IPS DF 6.9 (cell line): Measurements from ENCODE around the gene SPIN1.

Experiments used
- DNase-seq: peaks from one replicate; pipeline ENCODE4 v3.0.0-alpha.2; 2013; ENCODE audit warnings: low read depth, low spot score
- H3K27ac ChIP-seq: one replicate; pipeline ENCODE4 v1.5.1; 2013; ENCODE audit warnings: low read length, control low read depth
- H3K27me3 ChIP-seq: 2 replicates; pipeline ENCODE4 v1.6.1; 2013; ENCODE audit warnings: mild to moderate bottlenecking, low read length; ENCODE audit not compliant: control insufficient read depth, insufficient read depth
- H3K36me3 ChIP-seq: 2 replicates; pipeline ENCODE4 v1.6.1; 2013; ENCODE audit warnings: low read length; ENCODE audit not compliant: control insufficient read depth, insufficient read depth
- H3K4me1 ChIP-seq: 2 replicates; pipeline ENCODE4 v1.6.1; 2013; ENCODE audit warnings: low read length; ENCODE audit not compliant: control insufficient read depth, insufficient read depth
- H3K4me3 ChIP-seq: 2 replicates; pipeline ENCODE4 v1.5.1; 2013; ENCODE audit warnings: mild to moderate bottlenecking, low read length
- H3K9me3 ChIP-seq: 2 replicates; pipeline ENCODE4 v1.6.1; 2013; ENCODE audit warnings: low read length, inconsistent platforms; ENCODE audit not compliant: control insufficient read depth, insufficient read depth
- WGBS: extraction: QIAGEN DNeasy Blood & Tissue Kit; methylation state at CpG from one replicate; pipeline ENCODE4 v1.1.7; 2013; ENCODE audit warnings: mixed read lengths, missing lambda C conversion rate; ENCODE audit not compliant: insufficient read length, insufficient coverage; 5-methylcytosine and 5-hydroxymethylcytosine counted together

Gene SPIN1

GRCh38 chr9:88406051-88406450, 17.8 kb downstream of the SPIN1 start:
- DNase-seq: no peak
- no CpG with 5 or more reads among the region's 7 CpGs for WGBS
- Histone ChIP-seq H3K4me3 (no peak overlapping the region), H3K27ac (no peak overlapping the region), H3K27me3 (no peaks in the 10 kb centered on the region), H3K4me1 (no peaks in the 10 kb centered on the region), H3K36me3 (no peaks in the 10 kb centered on the region), H3K9me3 (no peaks in the 10 kb centered on the region)

GRCh38 chr9:88411471-88411870, 23.2 kb downstream of the SPIN1 start:
- no peak for DNase-seq
- Histone ChIP-seq H3K4me1 (no peaks in the 10 kb centered on the region), H3K36me3 (no peaks in the 10 kb centered on the region), H3K9me3 (no peaks in the 10 kb centered on the region; the same call in 1 of the 2 replicates), H3K27me3 (no peaks in the 10 kb centered on the region), H3K4me3 (no peak overlapping the region), H3K27ac (no peak overlapping the region)
- no CpG with 5 or more reads among the region's 4 CpGs for WGBS

- peaks cover 3% of the 10 kb centered on the region; the same call in 1 of the 2 replicates for H3K36me3 ChIP-seq
- no peak overlapping the region for H3K4me3 ChIP-seq
- H3K27me3 ChIP-seq: no peaks in the 10 kb centered on the region
- WGBS: no CpG with 5 or more reads among the region's 2 CpGs
- DNase-seq: no peak
- no peaks in the 10 kb centered on the region for H3K4me1 ChIP-seq
- no peaks in the 10 kb centered on the region; the same call in 1 of the 2 replicates for H3K9me3 ChIP-seq
- no peak overlapping the region for H3K27ac ChIP-seq
These were observed 26.1 kb downstream of the SPIN1 start for GRCh38 chr9:88414298-88414697.

- Histone ChIP-seq H3K9me3 (no peaks in the 10 kb centered on the region; the same call in 1 of the 2 replicates), H3K4me3 (no peak overlapping the region), H3K27me3 (no peaks in the 10 kb centered on the region), H3K27ac (peak overlapping the region; percentile 73), H3K4me1 (0 out of 2 replicates have a peak, but pooled peaks cover 1% of the 10 kb centered on the region), H3K36me3 (peaks cover 10% of the 10 kb centered on the region; the same call in 1 of the 2 replicates)
- no CpG with 5 or more reads among the region's 4 CpGs for WGBS
- peak; percentile 48 for DNase-seq
These were observed 29.8 kb downstream of the SPIN1 start for GRCh38 chr9:88418025-88418424.

GRCh38 chr9:88418715-88419540, 30.7 kb downstream of the SPIN1 start:
- Histone ChIP-seq H3K9me3 (no peaks in the 10 kb centered on the region; the same call in 1 of the 2 replicates), H3K27me3 (no peaks in the 10 kb centered on the region), H3K27ac (no peak overlapping the region), H3K4me1 (0 out of 2 replicates have a peak, but pooled peaks cover 1% of the 10 kb centered on the region), H3K36me3 (peaks cover 10% of the 10 kb centered on the region; the same call in 1 of the 2 replicates), H3K4me3 (no peak overlapping the region)
- DNase-seq: no peak
- WGBS: no CpG with 5 or more reads among the region's 7 CpGs

GRCh38 chr9:88420227-88420626, 32.0 kb downstream of the SPIN1 start:
- no peak overlapping the region for H3K4me3 ChIP-seq
- H3K36me3 ChIP-seq: peaks cover 10% of the 10 kb centered on the region; the same call in 1 of the 2 replicates
- no peak overlapping the region for H3K27ac ChIP-seq
- no CpG with 5 or more reads among the region's 7 CpGs for WGBS
- H3K4me1 ChIP-seq: 0 out of 2 replicates have a peak, but pooled peaks cover 1% of the 10 kb centered on the region
- no peak for DNase-seq
- H3K27me3 ChIP-seq: no peaks in the 10 kb centered on the region
- no peaks in the 10 kb centered on the region; the same call in 1 of the 2 replicates for H3K9me3 ChIP-seq

- 0 out of 2 replicates have a peak, but pooled peaks cover 1% of the 10 kb centered on the region for H3K4me1 ChIP-seq
These were observed 33.1 kb downstream of the SPIN1 start for GRCh38 chr9:88421348-88421747.

GRCh38 chr9:88425538-88425950, 37.3 kb downstream of the SPIN1 start:
- peaks cover 4% of the 10 kb centered on the region; the same call in 1 of the 2 replicates for H3K36me3 ChIP-seq
- no CpG with 5 or more reads among the region's 10 CpGs for WGBS
- no peak overlapping the region for H3K4me3 ChIP-seq
- H3K27me3 ChIP-seq: no peaks in the 10 kb centered on the region
- H3K9me3 ChIP-seq: no peaks in the 10 kb centered on the region
- H3K4me1 ChIP-seq: no peaks in the 10 kb centered on the region; the same call in 1 of the 2 replicates
- H3K27ac ChIP-seq: no peak overlapping the region
- no peak for DNase-seq

More at GRCh38 chr9:88421348-88421747, 33.1 kb downstream of the SPIN1 start:
- no CpG with 5 or more reads among the region's 5 CpGs for WGBS
- Histone ChIP-seq H3K36me3 (peaks cover 10% of the 10 kb centered on the region; the same call in 1 of the 2 replicates), H3K4me3 (no peak overlapping the region), H3K27ac (no peak overlapping the region), H3K27me3 (no peaks in the 10 kb centered on the region), H3K9me3 (no peaks in the 10 kb centered on the region; the same call in 1 of the 2 replicates)
- DNase-seq: no peak

GRCh38 chr9:88426651-88427050, 38.4 kb downstream of the SPIN1 start:
- Histone ChIP-seq H3K27ac (no peak overlapping the region), H3K9me3 (no peaks in the 10 kb centered on the region), H3K4me1 (no peaks in the 10 kb centered on the region; the same call in 1 of the 2 replicates), H3K4me3 (no peak overlapping the region), H3K36me3 (no peaks in the 10 kb centered on the region), H3K27me3 (no peaks in the 10 kb centered on the region)
- 100% methylated on average over 1 of the region's 1 CpG for WGBS
- no peak for DNase-seq

- no CpG with 5 or more reads among the region's 3 CpGs for WGBS
- no peaks in the 10 kb centered on the region for H3K9me3 ChIP-seq
These were observed 41.6 kb downstream of the SPIN1 start for GRCh38 chr9:88429595-88430430.

More at GRCh38 chr9:88429595-88430430, 41.6 kb downstream of the SPIN1 start:
- Histone ChIP-seq H3K27me3 (no peaks in the 10 kb centered on the region), H3K36me3 (peaks cover 2% of the 10 kb centered on the region; the same call in 1 of the 2 replicates), H3K4me3 (no peak overlapping the region), H3K27ac (no peak overlapping the region), H3K4me1 (no peaks in the 10 kb centered on the region; the same call in 1 of the 2 replicates)
- no peak for DNase-seq
